Muscle layer of colon (tissue), 2 donors: ENCODE data around the gene BGLAP.

ENCODE experiments used
- H3K27ac ChIP-seq: one replicate; pipeline ENCODE4 v1.7.0; 2013; ENCODE audit warnings: low read depth, mild to moderate bottlenecking, low read length, moderate library complexity
- H3K27me3 ChIP-seq, 2 donors: one replicate each; pipeline ENCODE4 v1.7.0; 2013; ENCODE audit warnings: low read length in 2 of 2, mild to moderate bottlenecking in 2 of 2; ENCODE audit not compliant: insufficient read depth in 2 of 2, control insufficient read depth in 1 of 2
- H3K36me3 ChIP-seq: one replicate; pipeline ENCODE4 v1.7.0; 2013; ENCODE audit warnings: mild to moderate bottlenecking, low read length; ENCODE audit not compliant: insufficient read depth
- H3K4me1 ChIP-seq: one replicate; pipeline ENCODE4 v1.7.0; 2013; ENCODE audit warnings: mild to moderate bottlenecking, low read length; ENCODE audit not compliant: insufficient read depth
- H3K4me3 ChIP-seq, 2 donors: one replicate each; pipeline ENCODE4 v1.7.0; 2013; ENCODE audit warnings: low read length in 2 of 2, low read depth in 1 of 2, mild to moderate bottlenecking in 1 of 2, moderate library complexity in 1 of 2
- H3K9ac ChIP-seq: one replicate; pipeline ENCODE4 v1.7.0; 2013; ENCODE audit warnings: low read length
- H3K9me3 ChIP-seq: one replicate; pipeline ENCODE4 v1.7.0; 2013; ENCODE audit warnings: mild to moderate bottlenecking, low read length
- donor health status: abdominal sarcoma.
- donor health status: Adenocarcinoma of cecum.

BGLAP gene

GRCh38 chr1:156229809-156230472 is 12.0 kb upstream of the BGLAP start:
- H3K4me3 ChIP-seq, result no peak overlapping the region
- H3K36me3 ChIP-seq, result peaks cover 29% of the 10 kb centered on the region
- H3K4me1 ChIP-seq, result peaks cover 8% of the 10 kb centered on the region
- H3K9me3 ChIP-seq, result no peaks in the 10 kb centered on the region
- H3K9ac ChIP-seq, result no peak overlapping the region
- peak overlapping the region; percentile 36 for H3K27ac ChIP-seq
- H3K27me3 ChIP-seq, result no peaks in the 10 kb centered on the region

- Histone ChIP-seq H3K36me3 (peaks cover 29% of the 10 kb centered on the region), H3K27ac (peak overlapping the region; percentile 36)
Measured at GRCh38 chr1:156230473-156230837, 11.5 kb upstream of the BGLAP start.

GRCh38 chr1:156232201-156232894 is 9.6 kb upstream of the BGLAP start:
- peaks cover 8% of the 10 kb centered on the region for H3K4me1 ChIP-seq
- H3K9ac ChIP-seq, result no peak overlapping the region
- H3K9me3 ChIP-seq, result no peaks in the 10 kb centered on the region
- H3K27me3 ChIP-seq, result no peaks in the 10 kb centered on the region
- peaks cover 40% of the 10 kb centered on the region for H3K36me3 ChIP-seq
- no peak overlapping the region for H3K4me3 ChIP-seq
- H3K27ac ChIP-seq, result no peak overlapping the region

More at GRCh38 chr1:156230473-156230837, 11.5 kb upstream of the BGLAP start:
- Histone ChIP-seq H3K4me1 (peaks cover 8% of the 10 kb centered on the region), H3K9me3 (no peaks in the 10 kb centered on the region), H3K27me3 (no peaks in the 10 kb centered on the region), H3K4me3 (no peak overlapping the region), H3K9ac (no peak overlapping the region)

- Histone ChIP-seq H3K4me1 (peaks cover 8% of the 10 kb centered on the region), H3K27me3 (no peaks in the 10 kb centered on the region), H3K4me3 (no peak overlapping the region), H3K36me3 (peaks cover 48% of the 10 kb centered on the region), H3K27ac (no peak overlapping the region), H3K9ac (no peak overlapping the region), H3K9me3 (no peaks in the 10 kb centered on the region)
Measured at GRCh38 chr1:156233426-156234127, 8.4 kb upstream of the BGLAP start.

- Histone ChIP-seq H3K36me3 (peaks cover 60% of the 10 kb centered on the region), H3K9me3 (no peaks in the 10 kb centered on the region), H3K4me1 (no peaks in the 10 kb centered on the region), H3K4me3 (no peak overlapping the region), H3K27ac (no peak overlapping the region), H3K9ac (no peak overlapping the region), H3K27me3 (no peaks in the 10 kb centered on the region)
Measured at GRCh38 chr1:156236164-156236563, 5.8 kb upstream of the BGLAP start.

GRCh38 chr1:156238248-156238647 is 3.7 kb upstream of the BGLAP start:
- H3K9ac ChIP-seq, result no peak overlapping the region
- no peaks in the 10 kb centered on the region for H3K9me3 ChIP-seq
- H3K27ac ChIP-seq, result no peak overlapping the region
- H3K36me3 ChIP-seq, result peaks cover 55% of the 10 kb centered on the region
- H3K4me1 ChIP-seq, result no peaks in the 10 kb centered on the region
- no peak overlapping the region for H3K4me3 ChIP-seq
- no peaks in the 10 kb centered on the region for H3K27me3 ChIP-seq

- no peak overlapping the region for H3K4me3 ChIP-seq
- no peaks in the 10 kb centered on the region for H3K9me3 ChIP-seq
- H3K4me1 ChIP-seq, result no peaks in the 10 kb centered on the region
- H3K27me3 ChIP-seq, result peaks cover 14 to 22% of the 10 kb centered on the region in 2 donors
- H3K36me3 ChIP-seq, result peaks cover 36% of the 10 kb centered on the region
- H3K9ac ChIP-seq, result no peak overlapping the region
- no peak overlapping the region for H3K27ac ChIP-seq
Measured at GRCh38 chr1:156241311-156241811, 623 bp upstream of the BGLAP start.

- no peak overlapping the region for H3K9ac ChIP-seq
- H3K4me1 ChIP-seq, result peaks cover 10% of the 10 kb centered on the region
- H3K9me3 ChIP-seq, result no peaks in the 10 kb centered on the region
- no peak overlapping the region for H3K27ac ChIP-seq
- peaks cover 23% of the 10 kb centered on the region for H3K36me3 ChIP-seq
- H3K4me3 ChIP-seq, result no peak overlapping the region
- peaks cover 18 to 28% of the 10 kb centered on the region in 2 donors for H3K27me3 ChIP-seq
Measured at GRCh38 chr1:156242738-156243137, 754 bp downstream of the BGLAP start.

- Histone ChIP-seq H3K27ac (no peak overlapping the region), H3K36me3 (peaks cover 10% of the 10 kb centered on the region)
Measured at GRCh38 chr1:156244126-156244525, 2.1 kb downstream of the BGLAP start.

GRCh38 chr1:156244712-156245111 is 2.7 kb downstream of the BGLAP start:
- H3K4me1 ChIP-seq, result peaks cover 14% of the 10 kb centered on the region
- peaks cover 4% of the 10 kb centered on the region for H3K36me3 ChIP-seq
- no peak overlapping the region for H3K4me3 ChIP-seq
- H3K27me3 ChIP-seq, result peaks cover 18 to 28% of the 10 kb centered on the region in 2 donors
- no peak overlapping the region for H3K27ac ChIP-seq
- no peak overlapping the region for H3K9ac ChIP-seq
- no peaks in the 10 kb centered on the region for H3K9me3 ChIP-seq

More at GRCh38 chr1:156244126-156244525, 2.1 kb downstream of the BGLAP start:
- Histone ChIP-seq H3K9ac (no peak overlapping the region), H3K27me3 (peaks cover 18 to 28% of the 10 kb centered on the region in 2 donors), H3K4me1 (peaks cover 14% of the 10 kb centered on the region), H3K9me3 (no peaks in the 10 kb centered on the region), H3K4me3 (no peak overlapping the region)

- peaks cover 14% of the 10 kb centered on the region for H3K4me1 ChIP-seq
- peaks cover 6% of the 10 kb centered on the region for H3K36me3 ChIP-seq
- H3K4me3 ChIP-seq, result no peak overlapping the region
- no peak overlapping the region for H3K27ac ChIP-seq
- H3K9me3 ChIP-seq, result no peaks in the 10 kb centered on the region
- peaks cover 18 to 28% of the 10 kb centered on the region in 2 donors for H3K27me3 ChIP-seq
- no peak overlapping the region for H3K9ac ChIP-seq
Measured at GRCh38 chr1:156245451-156246232, 3.7 kb downstream of the BGLAP start.
